ENCODE results near the gene XK.

DNA sequence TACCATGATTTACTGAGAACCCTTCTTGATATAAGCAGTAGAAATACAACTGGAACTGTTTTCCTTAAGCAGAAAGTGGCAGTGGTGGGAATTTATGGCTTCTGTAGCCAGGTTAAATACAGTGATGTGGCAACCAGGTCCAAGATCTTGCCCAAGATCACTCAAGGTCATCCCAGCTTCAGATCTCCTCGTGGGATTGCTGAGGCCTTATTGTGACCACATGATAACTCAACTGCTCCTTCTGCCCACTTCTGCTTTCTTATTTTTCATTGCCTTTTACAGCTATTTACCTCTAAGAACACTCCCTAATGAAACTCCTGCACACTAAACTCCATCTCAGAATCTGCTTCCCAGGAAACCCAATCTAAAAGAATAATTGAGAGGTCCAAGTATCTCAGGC is 81.8 kb downstream of the XK start:
- TF ChIP-seq, protein P1, sequence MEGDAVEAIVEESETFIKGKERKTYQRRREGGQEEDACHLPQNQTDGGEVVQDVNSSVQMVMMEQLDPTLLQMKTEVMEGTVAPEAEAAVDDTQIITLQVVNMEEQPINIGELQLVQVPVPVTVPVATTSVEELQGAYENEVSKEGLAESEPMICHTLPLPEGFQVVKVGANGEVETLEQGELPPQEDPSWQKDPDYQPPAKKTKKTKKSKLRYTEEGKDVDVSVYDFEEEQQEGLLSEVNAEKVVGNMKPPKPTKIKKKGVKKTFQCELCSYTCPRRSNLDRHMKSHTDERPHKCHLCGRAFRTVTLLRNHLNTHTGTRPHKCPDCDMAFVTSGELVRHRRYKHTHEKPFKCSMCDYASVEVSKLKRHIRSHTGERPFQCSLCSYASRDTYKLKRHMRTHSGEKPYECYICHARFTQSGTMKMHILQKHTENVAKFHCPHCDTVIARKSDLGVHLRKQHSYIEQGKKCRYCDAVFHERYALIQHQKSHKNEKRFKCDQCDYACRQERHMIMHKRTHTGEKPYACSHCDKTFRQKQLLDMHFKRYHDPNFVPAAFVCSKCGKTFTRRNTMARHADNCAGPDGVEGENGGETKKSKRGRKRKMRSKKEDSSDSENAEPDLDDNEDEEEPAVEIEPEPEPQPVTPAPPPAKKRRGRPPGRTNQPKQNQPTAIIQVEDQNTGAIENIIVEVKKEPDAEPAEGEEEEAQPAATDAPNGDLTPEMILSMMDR (conservative IDR thresholded peaks at IDR 0.05; ENCODE audit: low read depth, low read length) = no peak
- no peak for TF ChIP-seq EZH2 (IDR thresholded peaks at IDR 0.05; ENCODE audit: borderline replicate concordance, low read depth, low read length, poor library complexity, severe bottlenecking)
